GM23338 (cell line): ENCODE measurements around the gene ELFN2.

ENCODE experiments used
- CREB1 ChIP-seq: fragments of 250-450 bp; sonication (Bioruptor Pico); IDR thresholded peaks from 2 replicates; pipeline ENCODE4 v1.5.0; 2020; ENCODE audit warnings: low read depth, mild to moderate bottlenecking, moderate library complexity
- CTCF ChIP-seq, 2 experiments: fragments of 200-600 bp in 1 of 2; sonication (generic) in 1 of 2; conservative IDR thresholded peaks; 2 replicates each; pipeline versions ENCODE4 v1.5.1 to v1.6.1; 2016 to 2017; ENCODE audit warnings: antibody characterized with exemption in 2 of 2, low read depth in 2 of 2, mild to moderate bottlenecking in 2 of 2, moderate library complexity in 1 of 2
- EZH2 ChIP-seq: fragments of 200-600 bp; sonication (generic); IDR thresholded peaks from one replicate; pipeline ENCODE4 v1.8.0; 2017; ENCODE audit warnings: antibody characterized with exemption, mild to moderate bottlenecking, low read depth; ENCODE audit not compliant: unreplicated experiment
- EZH2phosphoT487 ChIP-seq: fragments of 200-600 bp; sonication (generic); IDR thresholded peaks from one replicate; pipeline ENCODE4 v1.8.1; 2018; ENCODE audit warnings: antibody characterized with exemption; ENCODE audit not compliant: unreplicated experiment
- JUNB ChIP-seq: IDR thresholded peaks from one replicate; pipeline ENCODE4 v1.6.1; 2016; ENCODE audit warnings: antibody characterized with exemption; ENCODE audit not compliant: unreplicated experiment
- POLR2AphosphoS5 ChIP-seq: IDR thresholded peaks from 2 replicates; pipeline ENCODE4 v1.6.1; 2016; ENCODE audit warnings: antibody characterized with exemption, low read depth
- REST ChIP-seq: IDR thresholded peaks from one replicate; pipeline ENCODE4 v1.6.1; 2018; ENCODE audit warnings: antibody characterized with exemption; ENCODE audit not compliant: unreplicated experiment
- STAT1 ChIP-seq: IDR thresholded peaks from one replicate; pipeline ENCODE4 v1.6.1; 2016; ENCODE audit warnings: antibody characterized with exemption; ENCODE audit not compliant: unreplicated experiment
- TF ChIP-seq, protein P1 (sequence below): IDR thresholded peaks from 2 replicates; pipeline ENCODE4 v1.6.1; 2016; ENCODE audit warnings: antibody characterized with exemption

GRCh38 chr22:37462436-37462835 is 35.2 kb upstream of the ELFN2 start:
- TF ChIP-seq POLR2AphosphoS5 (no peak), CTCF (conservative IDR thresholded peaks at IDR 0.05; ENCODE audit: low read depth in 2 of 2) (no peak), EZH2phosphoT487 (no peak), CREB1 (no peak), REST (no peak), EZH2 (no peak), JUNB (no peak), STAT1 (no peak)
- TF ChIP-seq, protein P1, sequence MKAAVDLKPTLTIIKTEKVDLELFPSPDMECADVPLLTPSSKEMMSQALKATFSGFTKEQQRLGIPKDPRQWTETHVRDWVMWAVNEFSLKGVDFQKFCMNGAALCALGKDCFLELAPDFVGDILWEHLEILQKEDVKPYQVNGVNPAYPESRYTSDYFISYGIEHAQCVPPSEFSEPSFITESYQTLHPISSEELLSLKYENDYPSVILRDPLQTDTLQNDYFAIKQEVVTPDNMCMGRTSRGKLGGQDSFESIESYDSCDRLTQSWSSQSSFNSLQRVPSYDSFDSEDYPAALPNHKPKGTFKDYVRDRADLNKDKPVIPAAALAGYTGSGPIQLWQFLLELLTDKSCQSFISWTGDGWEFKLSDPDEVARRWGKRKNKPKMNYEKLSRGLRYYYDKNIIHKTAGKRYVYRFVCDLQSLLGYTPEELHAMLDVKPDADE = no peak
